ENCODE data around the gene AUTS2. TPM values are rescaled to one million over a fixed set of nuclear protein-coding genes. Genes with fewer than 3 reads are reported as not detected.

The AUTS2 gene
- total and polyA plus RNA-seq, 2 of the 8 experiments (the other 6 are each of a cell fraction or from before 2014, with no cell fraction given) = 25.9 to 101 TPM

DNA sequence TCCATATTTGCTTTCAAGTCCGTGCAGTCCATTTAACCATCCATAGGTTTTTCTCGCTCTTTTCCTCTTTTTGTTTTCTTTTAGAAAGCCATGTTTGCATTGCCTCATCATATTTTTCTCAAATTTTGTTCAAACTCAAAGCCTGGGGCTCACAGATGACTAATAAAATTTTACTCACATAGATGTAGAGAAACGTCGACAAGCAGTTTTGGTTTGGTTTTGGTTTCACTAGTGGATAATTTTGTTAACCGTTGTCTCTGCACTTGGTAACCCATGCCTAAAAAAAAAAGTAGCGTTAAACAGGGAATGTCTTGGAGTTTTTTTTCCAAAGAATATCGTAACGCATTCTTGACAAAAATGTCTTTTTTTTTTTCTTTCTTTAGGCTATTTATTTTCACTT lies 1189.5 kb downstream of the AUTS2 start (continued):
- TF ChIP-seq, protein P1, sequence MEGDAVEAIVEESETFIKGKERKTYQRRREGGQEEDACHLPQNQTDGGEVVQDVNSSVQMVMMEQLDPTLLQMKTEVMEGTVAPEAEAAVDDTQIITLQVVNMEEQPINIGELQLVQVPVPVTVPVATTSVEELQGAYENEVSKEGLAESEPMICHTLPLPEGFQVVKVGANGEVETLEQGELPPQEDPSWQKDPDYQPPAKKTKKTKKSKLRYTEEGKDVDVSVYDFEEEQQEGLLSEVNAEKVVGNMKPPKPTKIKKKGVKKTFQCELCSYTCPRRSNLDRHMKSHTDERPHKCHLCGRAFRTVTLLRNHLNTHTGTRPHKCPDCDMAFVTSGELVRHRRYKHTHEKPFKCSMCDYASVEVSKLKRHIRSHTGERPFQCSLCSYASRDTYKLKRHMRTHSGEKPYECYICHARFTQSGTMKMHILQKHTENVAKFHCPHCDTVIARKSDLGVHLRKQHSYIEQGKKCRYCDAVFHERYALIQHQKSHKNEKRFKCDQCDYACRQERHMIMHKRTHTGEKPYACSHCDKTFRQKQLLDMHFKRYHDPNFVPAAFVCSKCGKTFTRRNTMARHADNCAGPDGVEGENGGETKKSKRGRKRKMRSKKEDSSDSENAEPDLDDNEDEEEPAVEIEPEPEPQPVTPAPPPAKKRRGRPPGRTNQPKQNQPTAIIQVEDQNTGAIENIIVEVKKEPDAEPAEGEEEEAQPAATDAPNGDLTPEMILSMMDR (IDR thresholded peaks at IDR 0.05; ENCODE audit: control extremely low read depth in 1 of 3, insufficient read depth in 1 of 3, low read depth in 1 of 3, low read length in 3 of 3) = no peak
- TF ChIP-seq EGR1 (IDR thresholded peaks at IDR 0.05; ENCODE audit: borderline replicate concordance, low read depth, low read length) (no peak), TAF7 (optimal IDR thresholded peaks at IDR 0.05; ENCODE audit: borderline replicate concordance, low read depth, low read length) (no peak), SP1 (IDR thresholded peaks at IDR 0.05; ENCODE audit: low read depth, low read length) (no peak)
